Esophagus squamous epithelium (tissue), 5 donors: ENCODE results near the gene TOGARAM2. TPM values are rescaled to one million over a fixed set of nuclear protein-coding genes. Genes with fewer than 3 reads are reported as not detected.

ENCODE experiments used
- DNase-seq: peaks from one replicate; lab custom pipeline; 2025; lab: John Stamatoyannopoulos, UW
- H3K27ac ChIP-seq, 4 donors: fragments of 200-600 bp; sonication (generic); one replicate each; pipeline ENCODE4 v1.5.1; 2016 to 2019; ENCODE audit warnings: mild to moderate bottlenecking in 1 of 4
- H3K27me3 ChIP-seq, 4 donors: fragments of 200-600 bp; sonication (generic); 1 replicate in 3 of 4; 2 replicates in 1 of 4; pipeline versions ENCODE4 v1.5.1 to v1.6.0; 2017 to 2021; ENCODE audit warnings: antibody characterized with exemption in 1 of 4
- H3K36me3 ChIP-seq, 3 donors: fragments of 200-600 bp; sonication (generic); one replicate each; pipeline ENCODE4 v1.5.1; 2016 to 2019
- H3K4me1 ChIP-seq, 3 donors: fragments of 200-600 bp; sonication (generic); one replicate each; pipeline ENCODE4 v1.5.1; 2017 to 2019
- H3K4me3 ChIP-seq, 4 donors: fragments of 200-600 bp; sonication (generic); 1 replicate in 3 of 4; 2 replicates in 1 of 4; pipeline ENCODE4 v1.5.1; 2016 to 2019; ENCODE audit warnings: mild to moderate bottlenecking in 2 of 4, moderate library complexity in 1 of 4
- H3K9me3 ChIP-seq, 3 donors: fragments of 200-600 bp; sonication (generic); one replicate each; pipeline ENCODE4 v1.5.1; 2016 to 2019
- CTCF ChIP-seq, 6 experiments: fragments of 450-650 bp in 4 of 6; fragments of 200-600 bp in 2 of 6; sonication (generic) in 2 of 6; IDR thresholded peaks; one replicate each; pipeline ENCODE4 v1.5.1; 2016 to 2019; ENCODE audit warnings: antibody characterized with exemption in 6 of 6, mild to moderate bottlenecking in 4 of 6, moderate library complexity in 4 of 6
- POLR2A ChIP-seq, 4 donors: fragments of 450-650 bp; IDR thresholded peaks; one replicate each; pipeline ENCODE4 v1.6.1; 2017; ENCODE audit warnings: antibody characterized with exemption in 4 of 4, mild to moderate bottlenecking in 4 of 4, moderate library complexity in 3 of 4
- WGBS, 2 donors: methylation state at CpG; one replicate each; pipeline ENCODE4 v1.1.5; 2018; 5-methylcytosine and 5-hydroxymethylcytosine counted together
- intact Hi-C: fragments of 100-400 bp; cut with DNase I; formaldehyde crosslinking; loops from one replicate; pipeline ENCODE4 v1.15.0; 2022
- total RNA-seq, 4 donors: library from RNA; depleted of rRNA; stranded (reverse); fragments of >200 nt; gene quantifications; one replicate each; pipeline ENCODE4 v1.1.0, GENCODE V29; 2016
- donor health status: DM: yes; HTN: yes; CAD: no.

TOGARAM2 gene
- total RNA-seq, 4 donors from 2014 or later = 0.03 to 0.76 (median 0.48) TPM; not detected in 1

- Histone ChIP-seq H3K27ac (peak overlapping the region; percentile 0 to 70 (median 59)), H3K36me3 (no peaks in the 10 kb centered on the region), H3K27me3 (no peaks in the 10 kb centered on the region), H3K9me3 (no peaks in the 10 kb centered on the region), H3K4me3 (no peak overlapping the region), H3K4me1 (peaks cover 13 to 23% (median 14%) of the 10 kb centered on the region in 3 donors)
- intact Hi-C loops = no loop called here
- WGBS, 2 donors = 46 to 48% methylated on average over 4 of the region's 5 CpGs
- no peak for DNase-seq
- TF ChIP-seq CTCF (IDR thresholded peaks at IDR 0.05) (peak in 2 of 6 experiments; percentile 13 to 49), POLR2A (IDR thresholded peaks at IDR 0.05) (no peak)
These were observed 72.7 kb downstream of the TOGARAM2 start for GRCh38 chr2:29053670-29054400.

- H3K4me1 ChIP-seq = peaks cover 13 to 25% (median 14%) of the 10 kb centered on the region in 3 donors
- intact Hi-C loops = no loop called here
- peak overlapping the region in 1 of 4 donors; percentile 67 for H3K27ac ChIP-seq
- 85 to 94% methylated on average over 3 to 6 of the region's 7 CpGs for WGBS, 2 donors
- no peaks in the 10 kb centered on the region for H3K27me3 ChIP-seq
- no peak for TF ChIP-seq POLR2A (IDR thresholded peaks at IDR 0.05)
- TF ChIP-seq CTCF (IDR thresholded peaks at IDR 0.05) = no peak
- DNase-seq = no peak
- H3K4me3 ChIP-seq = no peak overlapping the region
- no peaks in the 10 kb centered on the region for H3K9me3 ChIP-seq
- H3K36me3 ChIP-seq = no peaks in the 10 kb centered on the region
These were observed 73.3 kb downstream of the TOGARAM2 start for GRCh38 chr2:29054430-29054829.

GRCh38 chr2:29055601-29056000, 74.5 kb downstream of the TOGARAM2 start:
- 89 to 96% methylated on average over 1 of the region's 1 CpG for WGBS, 2 donors
- H3K4me3 ChIP-seq = no peak overlapping the region
- no peak overlapping the region for H3K27ac ChIP-seq
- H3K4me1 ChIP-seq = peaks cover 13 to 33% (median 14%) of the 10 kb centered on the region in 3 donors
- H3K9me3 ChIP-seq = no peaks in the 10 kb centered on the region
- no peaks in the 10 kb centered on the region for H3K36me3 ChIP-seq
- TF ChIP-seq POLR2A (IDR thresholded peaks at IDR 0.05) = no peak
- no peak for TF ChIP-seq CTCF (IDR thresholded peaks at IDR 0.05)
- H3K27me3 ChIP-seq = no peaks in the 10 kb centered on the region
- intact Hi-C loops = no loop called here
- no peak for DNase-seq

- Histone ChIP-seq H3K9me3 (no peaks in the 10 kb centered on the region), H3K27ac (no peak overlapping the region), H3K4me1 (peaks cover 13 to 33% (median 14%) of the 10 kb centered on the region in 3 donors), H3K4me3 (no peak overlapping the region), H3K36me3 (no peaks in the 10 kb centered on the region), H3K27me3 (no peaks in the 10 kb centered on the region)
- no peak for TF ChIP-seq POLR2A (IDR thresholded peaks at IDR 0.05)
- TF ChIP-seq CTCF (IDR thresholded peaks at IDR 0.05) = no peak
- DNase-seq = no peak
- intact Hi-C loops = no loop called here
- WGBS, 2 donors = 90 to 100% methylated on average over 4 to 5 of the region's 5 CpGs
These were observed 75.4 kb downstream of the TOGARAM2 start for GRCh38 chr2:29056452-29056851.

GRCh38 chr2:29057006-29057405, 75.9 kb downstream of the TOGARAM2 start:
- DNase-seq = no peak
- H3K4me1 ChIP-seq = peaks cover 13 to 37% (median 14%) of the 10 kb centered on the region in 3 donors
- intact Hi-C loops = no loop called here
- no peaks in the 10 kb centered on the region for H3K36me3 ChIP-seq
- WGBS, 2 donors = 59 to 79% methylated on average over 3 to 4 of the region's 4 CpGs
- H3K9me3 ChIP-seq = no peaks in the 10 kb centered on the region
- TF ChIP-seq CTCF (IDR thresholded peaks at IDR 0.05) = no peak
- no peak for TF ChIP-seq POLR2A (IDR thresholded peaks at IDR 0.05)
- H3K27ac ChIP-seq = no peak overlapping the region
- no peak overlapping the region for H3K4me3 ChIP-seq
- no peaks in the 10 kb centered on the region for H3K27me3 ChIP-seq
